GM23338 (cell line): ENCODE measurements around the gene TCERG1L. TPM values are rescaled to one million over a fixed set of nuclear protein-coding genes. Genes with fewer than 3 reads are reported as not detected.
"Not testable (repeated sequence)": the region's sequence is repeated elsewhere in the genome, so short reads cannot be mapped to it uniquely, and the experiment has no call there.

Source experiments
- ATAC-seq: fragments of 200-7000 bp; cut with Tn5 transposase; 3 replicates; pipeline ENCODE4 v1.9.1; 2020
- DNase-seq: peaks from one replicate; pipeline ENCODE4 v3.0.0-alpha.2; 2015; ENCODE audit warnings: low spot score
- H2AFZ ChIP-seq: fragments of 200-600 bp; sonication (generic); 2 replicates; pipeline ENCODE4 v1.8.0; 2016; ENCODE audit warnings: antibody characterized with exemption, mild to moderate bottlenecking, moderate library complexity
- H3F3A ChIP-seq: fragments of 200-600 bp; sonication (generic); replicated peaks from 2 replicates; pipeline ENCODE4 v1.8.0; 2017; ENCODE audit warnings: antibody characterized with exemption, mixed run types, low read depth
- H3K27ac ChIP-seq: fragments of 200-600 bp; sonication (generic); 2 replicates; pipeline ENCODE4 v1.6.1; 2016; ENCODE audit warnings: low read depth
- H3K27me3 ChIP-seq: fragments of 200-600 bp; sonication (generic); 2 replicates; pipeline ENCODE4 v1.8.0; 2016; ENCODE audit warnings: mild to moderate bottlenecking, mixed run types, moderate library complexity; ENCODE audit not compliant: insufficient read depth
- H3K36me3 ChIP-seq: fragments of 200-600 bp; sonication (generic); 2 replicates; pipeline ENCODE4 v1.8.0; 2016; ENCODE audit warnings: mild to moderate bottlenecking; ENCODE audit not compliant: insufficient read depth
- H3K4me1 ChIP-seq: fragments of 200-600 bp; sonication (generic); 2 replicates; pipeline ENCODE4 v1.8.0; 2016; ENCODE audit warnings: mild to moderate bottlenecking, moderate library complexity; ENCODE audit not compliant: insufficient read depth
- H3K4me2 ChIP-seq: fragments of 200-600 bp; sonication (generic); 2 replicates; pipeline ENCODE4 v1.7.1; 2017; ENCODE audit warnings: mixed run types
- H3K4me3 ChIP-seq: fragments of 200-600 bp; sonication (generic); 2 replicates; pipeline ENCODE4 v1.6.1; 2016; ENCODE audit warnings: mixed run types
- H3K79me2 ChIP-seq: fragments of 200-600 bp; sonication (generic); replicated peaks from 2 replicates; pipeline ENCODE4 v1.8.0; 2017; ENCODE audit warnings: mild to moderate bottlenecking; ENCODE audit not compliant: insufficient read depth
- H3K9me2 ChIP-seq: fragments of 200-600 bp; sonication (generic); 2 replicates; pipeline ENCODE4 v1.8.0; 2017; ENCODE audit not compliant: insufficient read depth
- H4K20me1 ChIP-seq: fragments of 200-600 bp; sonication (generic); replicated peaks from 2 replicates; pipeline ENCODE4 v1.8.0; 2017; ENCODE audit warnings: mild to moderate bottlenecking; ENCODE audit not compliant: insufficient read depth
- H3K27ac Mint-ChIP-seq: 2 replicates; pipeline ENCODE4 v1.8.0; 2020; ENCODE audit warnings: inconsistent platforms, mild to moderate bottlenecking, moderate library complexity, mixed read lengths
- H3K27me3 Mint-ChIP-seq: 3 replicates; pipeline ENCODE4 v1.8.0; 2022; ENCODE audit warnings: low read depth, mild to moderate bottlenecking, moderate library complexity, mixed read lengths, inconsistent platforms; ENCODE audit not compliant: insufficient read depth, poor library complexity
- H3K36me3 Mint-ChIP-seq: 3 replicates; pipeline ENCODE4 v1.8.0; 2021; ENCODE audit warnings: low read depth, mild to moderate bottlenecking, inconsistent platforms, moderate library complexity, mixed read lengths
- H3K4me1 Mint-ChIP-seq: 3 replicates; pipeline ENCODE4 v1.8.0; 2020; ENCODE audit warnings: mild to moderate bottlenecking, inconsistent platforms, mixed read lengths
- H3K4me3 Mint-ChIP-seq: 3 replicates; pipeline ENCODE4 v1.8.0; 2021; ENCODE audit warnings: moderate library complexity, mild to moderate bottlenecking, inconsistent platforms, mixed read lengths
- H3K9me3 Mint-ChIP-seq: 3 replicates; pipeline ENCODE4 v1.8.0; 2020; ENCODE audit warnings: moderate library complexity, mild to moderate bottlenecking, inconsistent platforms, mixed read lengths
- CREB1 ChIP-seq: fragments of 250-450 bp; sonication (Bioruptor Pico); IDR thresholded peaks from 2 replicates; pipeline ENCODE4 v1.5.0; 2020; ENCODE audit warnings: low read depth, mild to moderate bottlenecking, moderate library complexity
- EZH2 ChIP-seq: fragments of 200-600 bp; sonication (generic); IDR thresholded peaks from one replicate; pipeline ENCODE4 v1.8.0; 2017; ENCODE audit warnings: antibody characterized with exemption, mild to moderate bottlenecking, low read depth; ENCODE audit not compliant: unreplicated experiment
- JUNB ChIP-seq: IDR thresholded peaks from one replicate; pipeline ENCODE4 v1.6.1; 2016; ENCODE audit warnings: antibody characterized with exemption; ENCODE audit not compliant: unreplicated experiment
- NANOG ChIP-seq: IDR thresholded peaks from 2 replicates; pipeline ENCODE4 v1.6.1; 2016; ENCODE audit warnings: antibody characterized with exemption, borderline replicate concordance
- STAT1 ChIP-seq: IDR thresholded peaks from one replicate; pipeline ENCODE4 v1.6.1; 2016; ENCODE audit warnings: antibody characterized with exemption; ENCODE audit not compliant: unreplicated experiment
- ZNF114 ChIP-seq: fragments of 250-450 bp; sonication (Bioruptor Pico); IDR thresholded peaks from 2 replicates; pipeline ENCODE4 v1.5.0; 2020; ENCODE audit warnings: mild to moderate bottlenecking, moderate library complexity
- ZNF331 ChIP-seq: fragments of 250-450 bp; sonication (Bioruptor Pico); IDR thresholded peaks from 2 replicates; pipeline ENCODE4 v1.5.0; 2020; ENCODE audit warnings: low read depth, mild to moderate bottlenecking, moderate library complexity
- polyA plus RNA-seq: library from polyadenylated mRNA; unstranded; fragments of >200 nt; fragmentation: Nextera tagmentation; extraction: Ambion mirVana; gene quantifications from 2 replicates; pipeline ENCODE4 v1.2.1, GENCODE V29; 2016
- total RNA-seq: library from RNA; depleted of rRNA; stranded (reverse); fragments of >200 nt; shearing (Covaris generic); gene quantifications from 2 replicates; pipeline ENCODE4 v1.2.3, GENCODE V29; 2014
- TF ChIP-seq, protein P1 (sequence below): IDR thresholded peaks from 2 replicates; pipeline ENCODE4 v1.6.1; 2016; ENCODE audit warnings: antibody characterized with exemption
- TF ChIP-seq, protein P2 (sequence below): IDR thresholded peaks from one replicate; pipeline ENCODE4 v1.6.1; 2018; ENCODE audit warnings: antibody characterized with exemption; ENCODE audit not compliant: unreplicated experiment
- TF ChIP-seq, protein P3 (sequence below), 2 experiments: fragments of 200-600 bp in 1 of 2; sonication (generic) in 1 of 2; conservative IDR thresholded peaks; 2 replicates each; pipeline versions ENCODE4 v1.5.1 to v1.6.1; 2016 to 2017; ENCODE audit warnings: antibody characterized with exemption in 2 of 2, low read depth in 2 of 2, mild to moderate bottlenecking in 2 of 2, moderate library complexity in 1 of 2
- TF ChIP-seq, protein P4 (sequence below): fragments of 250-450 bp; sonication (Bioruptor Pico); IDR thresholded peaks from 2 replicates; pipeline ENCODE4 v1.5.0; 2020; ENCODE audit warnings: mild to moderate bottlenecking, moderate library complexity

The TCERG1L gene
- total and polyA plus RNA-seq, 2 experiments from 2014 or later, result 3.9 to 5.5 TPM

DNA sequence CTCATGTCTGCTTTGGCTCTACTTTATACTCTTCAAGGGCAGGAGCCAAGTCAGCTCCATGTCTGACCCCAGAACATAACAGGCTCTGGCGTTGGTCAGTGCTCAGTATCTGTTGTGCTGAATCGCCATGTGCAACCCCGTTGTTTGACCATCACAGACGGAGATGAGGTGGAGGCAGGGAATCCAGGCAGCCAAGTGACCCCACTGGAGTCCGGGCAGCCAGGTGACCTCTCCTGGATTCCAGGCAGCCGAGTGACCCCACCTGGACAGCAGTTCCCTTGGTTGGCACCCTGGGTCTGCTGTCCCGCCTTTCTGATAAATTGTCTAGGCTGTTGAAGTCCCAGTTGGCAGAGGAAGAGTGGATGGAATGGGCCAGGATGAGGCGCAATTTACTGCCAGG, 232.2 kb downstream of the TCERG1L start:
- DNase-seq (no peak), ATAC-seq (no peak)
- H3K36me3 ChIP-seq, result no peaks in the 10 kb centered on the region
- H4K20me1 ChIP-seq, result no peaks in the 10 kb centered on the region
- H3K9me3 Mint-ChIP-seq, result peaks cover 83% of the 10 kb centered on the region
- H3K4me2 ChIP-seq, result no peak overlapping the region
- H3K4me3 ChIP-seq, result no peak overlapping the region
- TF ChIP-seq JUNB, result no peak
- TF ChIP-seq NANOG, result no peak
- TF ChIP-seq STAT1, result no peak
- TF ChIP-seq, protein P1, sequence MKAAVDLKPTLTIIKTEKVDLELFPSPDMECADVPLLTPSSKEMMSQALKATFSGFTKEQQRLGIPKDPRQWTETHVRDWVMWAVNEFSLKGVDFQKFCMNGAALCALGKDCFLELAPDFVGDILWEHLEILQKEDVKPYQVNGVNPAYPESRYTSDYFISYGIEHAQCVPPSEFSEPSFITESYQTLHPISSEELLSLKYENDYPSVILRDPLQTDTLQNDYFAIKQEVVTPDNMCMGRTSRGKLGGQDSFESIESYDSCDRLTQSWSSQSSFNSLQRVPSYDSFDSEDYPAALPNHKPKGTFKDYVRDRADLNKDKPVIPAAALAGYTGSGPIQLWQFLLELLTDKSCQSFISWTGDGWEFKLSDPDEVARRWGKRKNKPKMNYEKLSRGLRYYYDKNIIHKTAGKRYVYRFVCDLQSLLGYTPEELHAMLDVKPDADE, result no peak
- no peak for TF ChIP-seq EZH2
- TF ChIP-seq, protein P2, sequence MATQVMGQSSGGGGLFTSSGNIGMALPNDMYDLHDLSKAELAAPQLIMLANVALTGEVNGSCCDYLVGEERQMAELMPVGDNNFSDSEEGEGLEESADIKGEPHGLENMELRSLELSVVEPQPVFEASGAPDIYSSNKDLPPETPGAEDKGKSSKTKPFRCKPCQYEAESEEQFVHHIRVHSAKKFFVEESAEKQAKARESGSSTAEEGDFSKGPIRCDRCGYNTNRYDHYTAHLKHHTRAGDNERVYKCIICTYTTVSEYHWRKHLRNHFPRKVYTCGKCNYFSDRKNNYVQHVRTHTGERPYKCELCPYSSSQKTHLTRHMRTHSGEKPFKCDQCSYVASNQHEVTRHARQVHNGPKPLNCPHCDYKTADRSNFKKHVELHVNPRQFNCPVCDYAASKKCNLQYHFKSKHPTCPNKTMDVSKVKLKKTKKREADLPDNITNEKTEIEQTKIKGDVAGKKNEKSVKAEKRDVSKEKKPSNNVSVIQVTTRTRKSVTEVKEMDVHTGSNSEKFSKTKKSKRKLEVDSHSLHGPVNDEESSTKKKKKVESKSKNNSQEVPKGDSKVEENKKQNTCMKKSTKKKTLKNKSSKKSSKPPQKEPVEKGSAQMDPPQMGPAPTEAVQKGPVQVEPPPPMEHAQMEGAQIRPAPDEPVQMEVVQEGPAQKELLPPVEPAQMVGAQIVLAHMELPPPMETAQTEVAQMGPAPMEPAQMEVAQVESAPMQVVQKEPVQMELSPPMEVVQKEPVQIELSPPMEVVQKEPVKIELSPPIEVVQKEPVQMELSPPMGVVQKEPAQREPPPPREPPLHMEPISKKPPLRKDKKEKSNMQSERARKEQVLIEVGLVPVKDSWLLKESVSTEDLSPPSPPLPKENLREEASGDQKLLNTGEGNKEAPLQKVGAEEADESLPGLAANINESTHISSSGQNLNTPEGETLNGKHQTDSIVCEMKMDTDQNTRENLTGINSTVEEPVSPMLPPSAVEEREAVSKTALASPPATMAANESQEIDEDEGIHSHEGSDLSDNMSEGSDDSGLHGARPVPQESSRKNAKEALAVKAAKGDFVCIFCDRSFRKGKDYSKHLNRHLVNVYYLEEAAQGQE, result no peak
- TF ChIP-seq, protein P3, sequence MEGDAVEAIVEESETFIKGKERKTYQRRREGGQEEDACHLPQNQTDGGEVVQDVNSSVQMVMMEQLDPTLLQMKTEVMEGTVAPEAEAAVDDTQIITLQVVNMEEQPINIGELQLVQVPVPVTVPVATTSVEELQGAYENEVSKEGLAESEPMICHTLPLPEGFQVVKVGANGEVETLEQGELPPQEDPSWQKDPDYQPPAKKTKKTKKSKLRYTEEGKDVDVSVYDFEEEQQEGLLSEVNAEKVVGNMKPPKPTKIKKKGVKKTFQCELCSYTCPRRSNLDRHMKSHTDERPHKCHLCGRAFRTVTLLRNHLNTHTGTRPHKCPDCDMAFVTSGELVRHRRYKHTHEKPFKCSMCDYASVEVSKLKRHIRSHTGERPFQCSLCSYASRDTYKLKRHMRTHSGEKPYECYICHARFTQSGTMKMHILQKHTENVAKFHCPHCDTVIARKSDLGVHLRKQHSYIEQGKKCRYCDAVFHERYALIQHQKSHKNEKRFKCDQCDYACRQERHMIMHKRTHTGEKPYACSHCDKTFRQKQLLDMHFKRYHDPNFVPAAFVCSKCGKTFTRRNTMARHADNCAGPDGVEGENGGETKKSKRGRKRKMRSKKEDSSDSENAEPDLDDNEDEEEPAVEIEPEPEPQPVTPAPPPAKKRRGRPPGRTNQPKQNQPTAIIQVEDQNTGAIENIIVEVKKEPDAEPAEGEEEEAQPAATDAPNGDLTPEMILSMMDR (conservative IDR thresholded peaks at IDR 0.05; ENCODE audit: low read depth in 2 of 2), result no peak
- no peak for TF ChIP-seq CREB1 (CRISPR knock-in tag)
- TF ChIP-seq, protein P4, sequence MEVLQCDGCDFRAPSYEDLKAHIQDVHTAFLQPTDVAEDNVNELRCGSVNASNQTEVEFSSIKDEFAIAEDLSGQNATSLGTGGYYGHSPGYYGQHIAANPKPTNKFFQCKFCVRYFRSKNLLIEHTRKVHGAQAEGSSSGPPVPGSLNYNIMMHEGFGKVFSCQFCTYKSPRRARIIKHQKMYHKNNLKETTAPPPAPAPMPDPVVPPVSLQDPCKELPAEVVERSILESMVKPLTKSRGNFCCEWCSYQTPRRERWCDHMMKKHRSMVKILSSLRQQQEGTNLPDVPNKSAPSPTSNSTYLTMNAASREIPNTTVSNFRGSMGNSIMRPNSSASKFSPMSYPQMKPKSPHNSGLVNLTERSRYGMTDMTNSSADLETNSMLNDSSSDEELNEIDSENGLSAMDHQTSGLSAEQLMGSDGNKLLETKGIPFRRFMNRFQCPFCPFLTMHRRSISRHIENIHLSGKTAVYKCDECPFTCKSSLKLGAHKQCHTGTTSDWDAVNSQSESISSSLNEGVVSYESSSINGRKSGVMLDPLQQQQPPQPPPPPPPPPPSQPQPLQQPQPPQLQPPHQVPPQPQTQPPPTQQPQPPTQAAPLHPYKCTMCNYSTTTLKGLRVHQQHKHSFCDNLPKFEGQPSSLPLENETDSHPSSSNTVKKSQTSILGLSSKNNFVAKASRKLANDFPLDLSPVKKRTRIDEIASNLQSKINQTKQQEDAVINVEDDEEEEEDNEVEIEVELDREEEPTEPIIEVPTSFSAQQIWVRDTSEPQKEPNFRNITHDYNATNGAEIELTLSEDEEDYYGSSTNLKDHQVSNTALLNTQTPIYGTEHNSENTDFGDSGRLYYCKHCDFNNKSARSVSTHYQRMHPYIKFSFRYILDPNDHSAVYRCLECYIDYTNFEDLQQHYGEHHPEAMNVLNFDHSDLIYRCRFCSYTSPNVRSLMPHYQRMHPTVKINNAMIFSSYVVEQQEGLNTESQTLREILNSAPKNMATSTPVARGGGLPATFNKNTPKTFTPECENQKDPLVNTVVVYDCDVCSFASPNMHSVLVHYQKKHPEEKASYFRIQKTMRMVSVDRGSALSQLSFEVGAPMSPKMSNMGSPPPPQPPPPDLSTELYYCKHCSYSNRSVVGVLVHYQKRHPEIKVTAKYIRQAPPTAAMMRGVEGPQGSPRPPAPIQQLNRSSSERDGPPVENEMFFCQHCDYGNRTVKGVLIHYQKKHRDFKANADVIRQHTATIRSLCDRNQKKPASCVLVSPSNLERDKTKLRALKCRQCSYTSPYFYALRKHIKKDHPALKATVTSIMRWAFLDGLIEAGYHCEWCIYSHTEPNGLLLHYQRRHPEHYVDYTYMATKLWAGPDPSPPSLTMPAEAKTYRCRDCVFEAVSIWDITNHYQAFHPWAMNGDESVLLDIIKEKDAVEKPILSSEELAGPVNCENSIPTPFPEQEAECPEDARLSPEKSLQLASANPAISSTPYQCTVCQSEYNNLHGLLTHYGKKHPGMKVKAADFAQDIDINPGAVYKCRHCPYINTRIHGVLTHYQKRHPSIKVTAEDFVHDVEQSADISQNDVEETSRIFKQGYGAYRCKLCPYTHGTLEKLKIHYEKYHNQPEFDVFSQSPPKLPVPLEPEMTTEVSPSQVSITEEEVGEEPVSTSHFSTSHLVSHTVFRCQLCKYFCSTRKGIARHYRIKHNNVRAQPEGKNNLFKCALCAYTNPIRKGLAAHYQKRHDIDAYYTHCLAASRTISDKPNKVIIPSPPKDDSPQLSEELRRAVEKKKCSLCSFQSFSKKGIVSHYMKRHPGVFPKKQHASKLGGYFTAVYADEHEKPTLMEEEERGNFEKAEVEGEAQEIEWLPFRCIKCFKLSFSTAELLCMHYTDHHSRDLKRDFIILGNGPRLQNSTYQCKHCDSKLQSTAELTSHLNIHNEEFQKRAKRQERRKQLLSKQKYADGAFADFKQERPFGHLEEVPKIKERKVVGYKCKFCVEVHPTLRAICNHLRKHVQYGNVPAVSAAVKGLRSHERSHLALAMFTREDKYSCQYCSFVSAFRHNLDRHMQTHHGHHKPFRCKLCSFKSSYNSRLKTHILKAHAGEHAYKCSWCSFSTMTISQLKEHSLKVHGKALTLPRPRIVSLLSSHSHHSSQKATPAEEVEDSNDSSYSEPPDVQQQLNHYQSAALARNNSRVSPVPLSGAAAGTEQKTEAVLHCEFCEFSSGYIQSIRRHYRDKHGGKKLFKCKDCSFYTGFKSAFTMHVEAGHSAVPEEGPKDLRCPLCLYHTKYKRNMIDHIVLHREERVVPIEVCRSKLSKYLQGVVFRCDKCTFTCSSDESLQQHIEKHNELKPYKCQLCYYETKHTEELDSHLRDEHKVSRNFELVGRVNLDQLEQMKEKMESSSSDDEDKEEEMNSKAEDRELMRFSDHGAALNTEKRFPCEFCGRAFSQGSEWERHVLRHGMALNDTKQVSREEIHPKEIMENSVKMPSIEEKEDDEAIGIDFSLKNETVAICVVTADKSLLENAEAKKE, result no peak
- no peak for TF ChIP-seq ZNF114 (CRISPR knock-in tag)
- no peak for TF ChIP-seq ZNF331 (CRISPR knock-in tag)
- no peaks in the 10 kb centered on the region for H3K79me2 ChIP-seq
- H3K36me3 Mint-ChIP-seq, result peaks cover 10% of the 10 kb centered on the region
- peaks cover 3% of the 10 kb centered on the region; the same call in 1 of the 2 replicates for H3K9me2 ChIP-seq
- H3K27ac ChIP-seq, result no peak overlapping the region
- no peak overlapping the region for H3K4me3 Mint-ChIP-seq
- H3K4me1 ChIP-seq, result no peaks in the 10 kb centered on the region
- no peak overlapping the region for H2AFZ ChIP-seq
- peaks cover 10% of the 10 kb centered on the region for H3K27me3 Mint-ChIP-seq
- no peaks in the 10 kb centered on the region for H3K4me1 Mint-ChIP-seq
- no peaks in the 10 kb centered on the region for H3F3A ChIP-seq
- no peak overlapping the region for H3K27ac Mint-ChIP-seq
- H3K27me3 ChIP-seq, result no peaks in the 10 kb centered on the region

DNA sequence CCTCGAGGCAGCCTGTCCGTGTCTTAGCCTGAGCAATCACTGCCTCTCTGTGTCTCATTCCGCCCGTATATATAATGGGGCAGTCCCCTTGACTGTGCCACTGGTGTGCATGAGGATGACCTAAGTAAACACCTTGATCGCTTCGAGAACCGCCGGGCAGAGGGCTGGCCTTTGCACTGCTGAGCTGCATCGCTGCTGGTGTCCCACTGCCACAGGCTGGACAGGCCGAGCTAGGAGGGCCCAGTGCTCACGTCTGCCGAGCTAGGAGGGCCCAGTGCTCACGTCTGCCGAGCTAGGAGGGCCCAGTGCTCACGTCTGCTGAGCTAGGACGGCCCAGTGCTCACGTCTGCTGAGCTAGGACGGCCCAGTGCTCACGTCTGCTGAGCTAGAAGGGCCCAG, 232.6 kb downstream of the TCERG1L start:
- not testable (repeated sequence) for H3K36me3 ChIP-seq, DNase-seq, ATAC-seq, H3K27ac ChIP-seq, H2AFZ ChIP-seq, H3K4me3 Mint-ChIP-seq, H3K27me3 ChIP-seq, H3K27ac Mint-ChIP-seq, H3F3A ChIP-seq, H3K4me1 ChIP-seq, H3K4me2 ChIP-seq, H3K4me1 Mint-ChIP-seq, H3K79me2 ChIP-seq, H3K27me3 Mint-ChIP-seq, H3K4me3 ChIP-seq, H4K20me1 ChIP-seq, H3K9me2 ChIP-seq
- H3K9me3 Mint-ChIP-seq, result peaks cover 82% of the 10 kb centered on the region
- H3K36me3 Mint-ChIP-seq, result peaks cover 12% of the 10 kb centered on the region
